ENCODE data around the gene PCDH1.

GRCh38 chr5:141897425-141897824 is 19.2 kb upstream of the PCDH1 start:
- no peak for TF ChIP-seq CTCF (IDR thresholded peaks at IDR 0.05)
- TF ChIP-seq POLR2A (IDR thresholded peaks at IDR 0.05) = no peak
